Measurements from ENCODE around the gene MAD2L1BP.
A peak's percentile ranks its signal among the peaks of the same experiment; 100 is the strongest.

Gene MAD2L1BP

DNA sequence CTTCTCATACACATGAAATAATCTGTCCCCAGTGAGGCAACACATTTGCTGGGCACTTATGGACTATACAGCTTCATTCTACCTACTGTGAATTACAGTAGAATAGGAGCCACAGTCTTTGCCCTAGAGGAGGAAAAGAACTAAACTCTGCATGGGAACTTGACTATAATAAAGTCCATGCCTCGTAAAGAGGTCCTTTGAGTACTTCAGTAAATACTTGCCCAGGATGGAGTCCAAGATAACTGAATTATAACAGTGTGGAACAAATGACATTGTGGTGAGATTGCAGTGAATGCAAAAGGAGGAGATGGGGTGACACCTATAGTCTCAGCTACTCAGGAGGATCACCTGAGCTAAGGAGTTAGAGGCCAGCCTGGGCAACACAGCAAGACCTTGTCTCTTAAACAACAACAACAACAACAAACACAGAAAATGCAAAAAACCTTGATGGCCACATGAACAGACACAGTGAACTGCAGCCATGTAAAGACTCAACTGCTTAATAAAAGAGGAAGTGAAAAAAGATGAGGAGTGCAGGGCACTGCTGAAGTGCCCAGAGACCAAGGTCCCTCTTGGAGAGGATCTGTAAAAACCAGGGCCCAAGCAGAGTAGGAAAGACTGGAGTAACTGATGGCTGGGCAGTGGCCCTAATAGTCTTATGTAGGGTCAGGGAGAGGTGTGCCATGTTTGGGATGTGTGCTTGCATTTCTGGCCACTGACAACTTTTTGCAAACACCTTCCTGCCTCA lies 48.2 kb downstream of the MAD2L1BP start:
- DNase-seq (ENCODE audit: low spot score): no peak

DNA sequence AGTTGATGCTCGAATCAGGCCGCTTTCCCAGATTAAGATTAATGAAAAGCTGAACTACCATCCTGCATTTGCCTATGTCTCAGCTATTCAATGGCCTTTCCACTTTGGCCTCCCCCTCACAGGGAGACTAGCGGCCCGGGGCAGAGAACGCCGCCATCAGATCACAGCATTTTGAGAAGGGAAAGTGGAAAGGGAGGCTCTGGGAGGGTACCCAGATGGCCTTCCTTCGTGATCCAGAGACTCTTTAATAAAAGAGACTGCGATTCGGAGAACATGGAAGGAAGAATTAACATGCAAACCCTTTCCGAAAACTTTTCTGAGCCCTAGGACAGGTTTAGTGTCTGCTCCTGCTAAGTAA lies 51.4 kb downstream of the MAD2L1BP start:
- no peak for DNase-seq (ENCODE audit: low spot score)

- DNase-seq (ENCODE audit: low spot score): peak; percentile 86
Measured at GRCh38 chr6:43687437-43688347, 52.1 kb downstream of the MAD2L1BP start, which contains the start of gene MRPS18A. MRPS18A (minus strand) TSS chr6:43687791; CDS start chr6:43687779, 12 bp downstream.

GRCh38 chr6:43689421-43689820 lies 53.8 kb downstream of the MAD2L1BP start:
- no peak for DNase-seq (ENCODE audit: low spot score)
